Cardiac muscle cell (in vitro differentiated cells and primary cell): ENCODE data around the gene ATP2B2. TPM values are rescaled to one million over a fixed set of nuclear protein-coding genes. Genes with fewer than 3 reads are reported as not detected.

Source experiments
- DNase-seq, 2 donors: peaks; one replicate each; pipeline versions ENCODE4 v3.0.0 to v3.0.0-alpha.2; 2010 to 2017; ENCODE audit warnings: low read depth in 1 of 2, low spot score in 1 of 2
- H3K27ac ChIP-seq: fragments of 200-600 bp; sonication (generic); 2 replicates; pipeline ENCODE4 v1.5.1; 2016
- H3K27me3 ChIP-seq: fragments of 200-600 bp; sonication (generic); 2 replicates; pipeline ENCODE4 v1.6.0; 2016; ENCODE audit warnings: control low read depth
- H3K36me3 ChIP-seq: fragments of 200-600 bp; sonication (generic); 2 replicates; pipeline ENCODE4 v1.5.1; 2016; ENCODE audit warnings: control low read depth
- H3K4me1 ChIP-seq: fragments of 200-600 bp; sonication (generic); 2 replicates; pipeline ENCODE4 v1.8.1; 2017; ENCODE audit warnings: low read depth, mild to moderate bottlenecking, mixed run types
- H3K4me3 ChIP-seq: fragments of 200-600 bp; sonication (generic); 2 replicates; pipeline ENCODE4 v1.5.1; 2016; ENCODE audit warnings: mild to moderate bottlenecking
- H3K9me3 ChIP-seq: fragments of 200-600 bp; sonication (generic); 2 replicates; pipeline ENCODE4 v1.5.1; 2017; ENCODE audit warnings: low read depth, mild to moderate bottlenecking, control low read depth
- CTCF ChIP-seq: IDR thresholded peaks from 2 replicates; pipeline ENCODE4 v1.5.1; 2012; ENCODE audit warnings: low read depth, mild to moderate bottlenecking, low read length
- polyA plus RNA-seq: library from polyadenylated mRNA; unstranded; fragments of >200 nt; fragmentation: Nextera tagmentation; extraction: Ambion mirVana; gene quantifications from 2 replicates; pipeline ENCODE4 v1.2.1, GENCODE V29; 2016
- total RNA-seq: library from RNA; depleted of rRNA; stranded (reverse); fragments of >200 nt; gene quantifications from 2 replicates; pipeline ENCODE4 v1.2.3, GENCODE V29; 2016

Gene ATP2B2
- total and polyA plus RNA-seq, 2 experiments from 2014 or later = 0.22 to 0.77 TPM

DNA sequence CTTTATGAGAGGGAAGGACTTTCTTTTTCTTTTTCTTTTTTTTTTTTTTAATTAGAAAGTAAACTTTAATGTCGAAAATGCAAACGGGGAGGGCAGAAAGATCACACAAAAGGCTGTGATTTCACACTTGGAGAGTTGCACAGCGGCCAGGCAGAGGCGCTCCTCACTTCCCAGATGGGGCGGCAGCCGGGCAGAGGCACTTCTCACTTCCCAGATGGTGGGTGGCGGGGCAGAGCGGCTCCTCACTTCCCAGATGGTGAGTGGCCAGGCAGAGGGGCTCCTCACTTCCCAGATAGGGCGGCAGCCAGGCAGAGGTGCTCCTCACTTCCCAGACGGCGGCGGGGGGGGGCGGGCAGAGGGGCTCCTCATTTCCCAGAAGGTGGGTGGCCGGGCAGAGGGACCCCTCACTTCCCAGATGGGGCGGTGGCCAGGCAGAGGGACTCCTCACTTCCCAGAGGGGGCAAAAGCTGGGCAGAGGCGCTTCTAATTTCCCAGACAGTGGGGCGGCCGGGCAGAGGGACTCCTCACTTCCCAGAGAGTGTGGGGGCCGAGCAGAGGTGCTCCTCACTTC is 88.6 kb downstream of the ATP2B2 start:
- no peaks in the 10 kb centered on the region for H3K27me3 ChIP-seq
- H3K27ac ChIP-seq = no peak overlapping the region
- H3K4me1 ChIP-seq = no peaks in the 10 kb centered on the region
- no peaks in the 10 kb centered on the region for H3K9me3 ChIP-seq
- no peak overlapping the region for H3K4me3 ChIP-seq
- DNase-seq = no peak
- TF ChIP-seq CTCF = no peak
- H3K36me3 ChIP-seq = no peaks in the 10 kb centered on the region

DNA sequence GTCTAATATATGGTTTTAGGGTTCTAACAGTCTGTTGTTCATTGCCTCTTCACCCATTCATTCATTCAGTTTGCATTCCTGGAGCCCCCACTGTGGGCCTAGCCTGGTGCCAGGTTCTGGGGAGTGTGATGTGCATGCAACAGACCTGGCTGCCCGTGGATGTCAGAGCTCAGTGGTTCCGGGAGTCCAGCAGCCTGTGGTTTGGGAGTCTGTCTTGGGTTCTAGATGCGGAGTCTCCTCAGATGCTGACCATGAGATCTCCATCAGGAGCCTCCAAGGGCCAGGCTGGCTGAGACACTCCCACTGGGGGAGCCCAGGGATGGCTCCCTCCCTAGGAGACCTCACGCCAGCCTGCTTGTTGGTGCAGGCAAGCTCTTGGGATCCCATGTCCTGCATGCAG is 92.3 kb downstream of the ATP2B2 start:
- H3K27me3 ChIP-seq = no peaks in the 10 kb centered on the region
- no peaks in the 10 kb centered on the region for H3K9me3 ChIP-seq
- H3K27ac ChIP-seq = no peak overlapping the region
- no peak for DNase-seq
- TF ChIP-seq CTCF = no peak
- H3K4me3 ChIP-seq = no peak overlapping the region
- no peaks in the 10 kb centered on the region for H3K4me1 ChIP-seq
- no peaks in the 10 kb centered on the region for H3K36me3 ChIP-seq

DNA sequence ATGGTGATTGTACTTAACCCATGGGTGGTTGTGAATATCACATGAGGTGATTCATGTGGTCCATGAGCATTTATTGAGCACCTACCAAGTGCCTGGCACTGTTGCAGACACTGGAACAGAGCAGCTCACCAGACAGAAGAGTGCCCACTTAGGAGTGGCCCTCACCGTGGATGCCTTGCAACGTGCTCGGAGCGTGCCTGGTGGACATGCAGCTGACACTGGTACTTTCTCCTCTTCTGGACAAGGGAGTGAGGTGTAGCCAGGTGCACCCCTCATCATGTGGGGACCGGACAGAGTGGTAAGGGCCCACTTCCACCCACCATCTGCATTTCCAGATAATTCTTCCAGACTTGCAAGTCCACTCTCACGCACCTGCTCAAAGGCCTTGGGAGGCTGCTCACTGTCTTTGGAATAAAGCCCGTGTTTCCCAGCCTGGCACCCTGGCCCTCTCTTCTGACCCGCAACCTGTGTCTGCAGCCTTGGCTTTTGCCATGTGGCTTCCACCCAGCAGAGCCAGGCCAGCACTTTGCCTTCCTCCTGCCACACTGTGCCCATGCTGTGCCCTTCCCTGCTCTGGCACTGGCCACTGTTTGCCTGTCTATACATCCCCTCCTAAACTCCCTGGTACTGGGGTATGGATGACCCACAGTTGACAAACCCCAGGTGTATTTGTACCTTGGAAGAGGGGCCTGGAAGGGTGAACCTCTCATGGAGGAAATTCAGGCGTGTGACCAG is 93.6 kb downstream of the ATP2B2 start:
- H3K27ac ChIP-seq = no peak overlapping the region
- H3K27me3 ChIP-seq = no peaks in the 10 kb centered on the region
- no peaks in the 10 kb centered on the region for H3K36me3 ChIP-seq
- no peaks in the 10 kb centered on the region for H3K4me1 ChIP-seq
- H3K4me3 ChIP-seq = no peak overlapping the region
- no peak for DNase-seq
- no peak for TF ChIP-seq CTCF
- H3K9me3 ChIP-seq = no peaks in the 10 kb centered on the region

DNA sequence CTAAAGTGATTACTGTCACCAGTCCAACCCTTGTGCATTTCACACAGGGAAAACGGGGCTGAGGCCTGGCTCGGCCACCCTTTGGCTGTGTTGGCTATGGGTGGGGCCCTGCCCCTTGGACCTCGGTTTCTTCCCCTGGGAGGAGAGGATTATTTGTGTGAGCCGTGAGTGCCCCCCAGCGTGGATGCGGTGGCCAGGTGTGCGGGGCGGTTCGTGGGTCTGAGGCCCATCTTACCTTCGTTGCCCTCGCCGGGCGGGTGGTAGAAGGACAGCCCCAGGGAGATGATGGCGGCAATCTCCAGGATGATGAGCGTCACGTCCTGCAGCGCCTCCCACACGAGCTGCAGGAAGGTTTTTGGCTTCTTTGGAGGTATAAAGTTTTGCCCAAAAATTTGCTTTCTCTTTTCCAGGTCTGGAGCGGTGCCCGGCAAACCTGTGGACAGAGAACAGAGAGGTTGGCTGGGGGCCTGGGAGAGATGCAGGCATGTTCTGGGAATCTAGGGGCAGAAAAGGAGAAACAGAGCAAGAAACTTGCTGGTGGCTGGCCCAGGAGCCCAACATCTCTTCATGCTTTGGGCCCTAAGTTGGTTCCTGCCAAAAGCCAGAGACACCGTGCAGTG is 94.9 kb downstream of the ATP2B2 start:
- Histone ChIP-seq H3K36me3 (no peaks in the 10 kb centered on the region), H3K4me1 (no peaks in the 10 kb centered on the region), H3K27me3 (no peaks in the 10 kb centered on the region)

GRCh38 chr3:10408680-10409079 is 96.7 kb downstream of the ATP2B2 start:
- Histone ChIP-seq H3K4me3 (no peak overlapping the region), H3K4me1 (no peaks in the 10 kb centered on the region), H3K27ac (no peak overlapping the region), H3K36me3 (no peaks in the 10 kb centered on the region), H3K9me3 (no peaks in the 10 kb centered on the region), H3K27me3 (no peaks in the 10 kb centered on the region)
- no peak for TF ChIP-seq CTCF
- DNase-seq = no peak

More for the DNA sequence above, 94.9 kb downstream of the ATP2B2 start:
- DNase-seq = no peak
- Histone ChIP-seq H3K9me3 (no peaks in the 10 kb centered on the region), H3K4me3 (no peak overlapping the region), H3K27ac (no peak overlapping the region)
- TF ChIP-seq CTCF = no peak
